ENCODE measurements around the gene ARMC10.

GRCh38 chr7:103123529-103123928 lies 48.6 kb downstream of the ARMC10 start:
- TF ChIP-seq EZH2 (IDR thresholded peaks at IDR 0.05; ENCODE audit: borderline replicate concordance, low read depth, low read length, severe bottlenecking) (no peak), CTCF (IDR thresholded peaks at IDR 0.05; ENCODE audit: extremely low read depth in 1 of 2, insufficient read depth in 1 of 2, low read depth in 1 of 2, low read length in 2 of 2) (no peak), POLR2A (IDR thresholded peaks at IDR 0.05; ENCODE audit: low read depth, low read length) (no peak), GATA2 (IDR thresholded peaks at IDR 0.05; ENCODE audit: insufficient read depth, insufficient read length, low read depth, low read length) (no peak), MAX (IDR thresholded peaks at IDR 0.05; ENCODE audit: insufficient read depth, insufficient read length) (no peak), POLR2AphosphoS5 (IDR thresholded peaks at IDR 0.05; ENCODE audit: insufficient read depth, low read depth, low read length) (no peak), MYC (IDR thresholded peaks at IDR 0.05; ENCODE audit: low read depth, low read length) (no peak), JUN (IDR thresholded peaks at IDR 0.05; ENCODE audit: borderline replicate concordance, insufficient read depth, insufficient read length, low read depth) (no peak), FOS (IDR thresholded peaks at IDR 0.05; ENCODE audit: borderline replicate concordance, insufficient read depth, low read length) (no peak)

Data from endothelial cell of umbilical vein (primary cell).